Stimulated activated naive CD8-positive, alpha-beta T cell treated with anti-CD3 and anti-CD28 coated beads, Interleukin-15, amount 100 ng/mL, for 72 hours (primary cell): ENCODE measurements around the gene CDH4.

Experiments used
- ATAC-seq: fragments of 150-1000 bp; cut with Tn5 transposase; 2 replicates; pipeline ENCODE4 v1.10.0; 2021; ENCODE audit warnings: mild to moderate bottlenecking, moderate library complexity
- DNase-seq, 2 donors: peaks; one replicate each; pipeline ENCODE4 v3.0.0; 2021 to 2022
- H3K27ac Mint-ChIP-seq, 2 donors: one replicate each; pipeline ENCODE4 v1.8.0; 2022; ENCODE audit warnings: mild to moderate bottlenecking in 2 of 2, mixed read lengths in 2 of 2, moderate library complexity in 2 of 2
- H3K27me3 Mint-ChIP-seq: one replicate; pipeline ENCODE4 v1.8.0; 2022; ENCODE audit warnings: mixed read lengths
- H3K4me1 Mint-ChIP-seq: one replicate; pipeline ENCODE4 v1.8.0; 2022; ENCODE audit warnings: mild to moderate bottlenecking, mixed read lengths
- H3K4me3 Mint-ChIP-seq, 2 donors: one replicate each; pipeline ENCODE4 v1.8.0; 2022; ENCODE audit warnings: mild to moderate bottlenecking in 2 of 2, mixed read lengths in 2 of 2, moderate library complexity in 1 of 2
- H3K9me3 Mint-ChIP-seq, 2 donors: one replicate each; pipeline ENCODE4 v1.8.0; 2022; ENCODE audit warnings: mixed read lengths in 2 of 2

The CDH4 gene

DNA sequence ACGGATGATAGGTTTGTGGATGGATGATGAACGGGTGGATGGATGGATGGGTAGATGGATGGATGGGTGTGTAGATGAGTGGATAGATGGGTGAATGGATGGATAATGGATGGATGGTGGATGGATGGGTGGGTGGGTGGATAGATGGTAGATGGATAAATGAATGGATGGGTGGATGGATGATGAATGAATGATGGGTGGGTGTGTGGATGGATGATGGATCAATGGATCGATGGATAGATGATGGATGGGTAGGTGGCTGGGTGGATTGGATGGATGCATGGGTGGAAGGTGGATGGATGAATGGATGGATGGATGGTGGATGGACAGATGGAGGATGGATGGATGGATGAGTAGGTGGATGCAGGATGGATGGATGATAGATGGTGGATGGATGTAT is 419.5 kb downstream of the CDH4 start:
- H3K27me3 Mint-ChIP-seq: no peaks in the 10 kb centered on the region
- ATAC-seq (no peak), DNase-seq (no peak)
- no peak overlapping the region for H3K27ac Mint-ChIP-seq
- peaks cover 0 to 8% of the 10 kb centered on the region in 2 donors for H3K9me3 Mint-ChIP-seq
- no peaks in the 10 kb centered on the region for H3K4me1 Mint-ChIP-seq
- H3K4me3 Mint-ChIP-seq: no peak overlapping the region

DNA sequence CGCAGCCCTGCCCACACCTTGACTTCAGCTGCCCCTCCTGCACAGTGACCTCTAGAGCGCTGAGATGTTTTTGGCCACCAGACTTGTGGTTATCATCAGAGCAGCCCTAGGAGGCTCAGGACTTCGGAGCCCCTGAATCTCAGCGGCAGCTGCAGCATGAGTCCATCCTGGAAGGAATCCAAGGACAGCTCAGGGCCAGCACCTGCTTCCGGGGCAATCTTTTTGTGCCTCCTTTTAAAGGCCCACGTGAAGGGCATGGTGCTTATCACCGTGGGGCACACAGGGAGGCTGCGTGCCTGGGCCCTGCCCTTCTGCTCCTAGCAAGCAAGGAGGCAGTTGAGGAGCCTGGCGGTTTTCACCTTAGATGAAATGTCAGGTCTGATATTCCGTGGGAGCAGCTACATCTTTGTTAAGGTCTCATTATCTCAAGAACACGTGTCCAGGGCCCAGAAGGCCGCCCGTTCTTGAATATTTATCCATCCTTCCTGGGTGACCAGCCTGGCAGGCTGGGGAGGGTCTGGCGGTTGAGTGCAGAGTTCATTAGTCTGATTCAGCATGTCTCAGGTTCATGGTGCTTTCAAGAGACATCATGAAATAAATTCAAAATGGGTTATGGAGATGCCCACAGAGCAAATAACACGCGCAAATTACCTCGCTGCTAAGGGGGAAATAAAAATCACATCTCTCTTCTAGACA is 421.2 kb downstream of the CDH4 start:
- no peak overlapping the region for H3K4me3 Mint-ChIP-seq
- no peaks in the 10 kb centered on the region for H3K4me1 Mint-ChIP-seq
- DNase-seq: no peak
- no peaks in the 10 kb centered on the region for H3K27me3 Mint-ChIP-seq
- H3K9me3 Mint-ChIP-seq: peaks cover 0 to 8% of the 10 kb centered on the region in 2 donors
- H3K27ac Mint-ChIP-seq: no peak overlapping the region
- ATAC-seq: no peak

DNA sequence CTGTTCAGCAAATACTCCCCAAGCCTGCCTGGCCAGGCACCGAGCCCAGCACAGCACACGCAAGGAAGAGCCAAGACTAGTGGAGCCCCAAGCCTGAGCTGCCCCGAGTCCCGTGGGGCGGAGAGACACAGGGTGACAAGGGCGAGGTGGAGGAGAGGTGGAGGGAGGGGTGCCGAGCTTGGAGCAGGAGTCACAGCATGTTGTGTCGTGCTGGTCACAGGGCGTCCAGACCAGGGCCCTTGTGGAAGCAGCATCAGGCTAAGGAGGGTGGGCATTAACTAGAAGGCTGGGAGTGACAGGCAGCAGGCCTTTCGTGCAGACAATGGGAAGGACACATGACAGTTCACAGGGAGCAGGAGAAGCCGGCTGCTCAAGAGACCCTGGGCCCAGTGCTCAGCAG is 422.1 kb downstream of the CDH4 start:
- DNase-seq (no peak), ATAC-seq (no peak)
- Mint-ChIP-seq H3K4me3 (no peak overlapping the region), H3K9me3 (peaks cover 0 to 8% of the 10 kb centered on the region in 2 donors), H3K27me3 (no peaks in the 10 kb centered on the region), H3K4me1 (no peaks in the 10 kb centered on the region), H3K27ac (no peak overlapping the region)

DNA sequence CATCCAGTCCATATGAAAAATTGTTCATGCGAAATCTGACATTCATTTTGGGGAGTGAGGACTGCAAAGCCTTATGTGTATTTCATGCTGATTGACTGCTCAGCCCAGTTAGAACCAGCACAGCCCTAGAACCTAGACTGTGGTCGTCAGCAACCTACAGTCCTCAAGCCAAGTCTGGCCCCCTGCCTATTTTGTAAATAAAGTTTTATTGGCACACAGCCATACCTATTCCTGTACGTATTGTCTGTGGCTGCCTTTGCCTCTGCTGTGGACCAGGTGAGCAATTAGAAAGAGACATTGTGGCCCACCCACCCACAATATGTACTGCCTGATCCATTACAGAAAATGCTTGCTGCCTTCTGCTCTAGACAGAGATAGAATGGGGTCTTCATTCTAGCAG is 422.6 kb downstream of the CDH4 start:
- DNase-seq (no peak), ATAC-seq (no peak)
- Mint-ChIP-seq H3K27me3 (no peaks in the 10 kb centered on the region), H3K27ac (no peak overlapping the region), H3K4me3 (no peak overlapping the region), H3K9me3 (peaks cover 0 to 8% of the 10 kb centered on the region in 2 donors), H3K4me1 (no peaks in the 10 kb centered on the region)

DNA sequence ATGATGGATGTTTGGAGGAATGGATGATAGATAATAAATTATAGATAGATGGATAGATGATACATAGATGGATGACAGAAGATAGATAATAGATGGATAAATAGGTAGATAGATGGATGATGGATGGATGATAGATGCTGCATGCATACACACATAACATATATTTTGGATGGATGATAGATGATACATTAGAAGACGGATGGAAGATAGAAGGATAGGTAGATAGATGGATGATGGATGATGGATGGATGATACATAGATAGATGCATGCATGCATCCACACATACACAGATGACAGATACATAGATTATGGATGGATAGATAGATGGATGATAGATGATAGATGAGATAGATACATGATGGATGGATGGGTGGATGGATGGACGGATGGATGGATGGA is 425.9 kb downstream of the CDH4 start:
- Mint-ChIP-seq H3K27me3 (no peaks in the 10 kb centered on the region), H3K9me3 (no peaks in the 10 kb centered on the region), H3K4me1 (no peaks in the 10 kb centered on the region), H3K27ac (no peak overlapping the region), H3K4me3 (no peak overlapping the region)
- no peak for ATAC-seq
- no peak for DNase-seq

DNA sequence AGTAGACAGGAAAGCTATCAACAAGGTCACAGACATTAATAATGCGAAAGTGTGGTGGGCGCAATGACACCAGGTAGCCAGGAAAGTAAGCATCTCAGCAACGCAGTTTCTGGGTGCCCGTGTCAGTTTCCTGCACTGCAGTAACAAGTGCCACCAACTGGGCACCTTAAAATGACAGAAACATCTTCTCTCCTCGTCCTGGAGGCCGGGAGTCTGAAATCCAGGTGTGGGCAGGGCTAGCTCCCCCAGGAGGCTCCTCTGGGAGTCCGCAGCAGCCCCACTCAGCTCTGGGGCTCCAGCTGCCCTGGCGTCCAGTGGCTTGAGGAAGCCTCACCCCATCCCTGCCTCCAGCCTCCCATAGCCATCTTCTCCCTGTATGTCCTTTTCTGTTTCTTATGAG is 426.4 kb downstream of the CDH4 start:
- H3K27me3 Mint-ChIP-seq: no peaks in the 10 kb centered on the region
- no peak overlapping the region for H3K27ac Mint-ChIP-seq
- H3K9me3 Mint-ChIP-seq: no peaks in the 10 kb centered on the region
- no peak for ATAC-seq
- H3K4me3 Mint-ChIP-seq: no peak overlapping the region
- H3K4me1 Mint-ChIP-seq: no peaks in the 10 kb centered on the region
- DNase-seq: no peak

DNA sequence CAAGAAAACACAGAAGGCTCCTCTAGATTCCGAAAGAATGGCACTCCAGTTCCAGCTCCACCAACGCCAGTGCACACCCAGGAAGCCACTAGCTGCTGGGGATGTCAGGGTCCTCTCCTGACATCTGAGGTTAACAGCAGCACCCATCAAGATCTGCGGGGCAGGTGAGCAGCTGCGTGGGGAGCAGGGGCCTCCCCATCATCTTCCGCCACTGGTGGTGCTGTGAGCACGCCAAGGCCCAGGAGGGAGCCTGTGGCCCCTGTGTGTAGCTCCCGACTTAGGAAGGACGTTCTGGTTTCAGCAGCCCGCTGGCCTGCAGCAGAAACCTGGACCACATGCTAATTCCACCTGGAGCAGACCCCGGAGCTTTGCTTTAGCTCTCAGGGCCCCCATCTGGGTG is 427.4 kb downstream of the CDH4 start:
- H3K27me3 Mint-ChIP-seq: no peaks in the 10 kb centered on the region
- no peak overlapping the region for H3K4me3 Mint-ChIP-seq
- H3K27ac Mint-ChIP-seq: no peak overlapping the region
- no peaks in the 10 kb centered on the region for H3K4me1 Mint-ChIP-seq
- ATAC-seq (no peak), DNase-seq (no peak)
- H3K9me3 Mint-ChIP-seq: no peaks in the 10 kb centered on the region

DNA sequence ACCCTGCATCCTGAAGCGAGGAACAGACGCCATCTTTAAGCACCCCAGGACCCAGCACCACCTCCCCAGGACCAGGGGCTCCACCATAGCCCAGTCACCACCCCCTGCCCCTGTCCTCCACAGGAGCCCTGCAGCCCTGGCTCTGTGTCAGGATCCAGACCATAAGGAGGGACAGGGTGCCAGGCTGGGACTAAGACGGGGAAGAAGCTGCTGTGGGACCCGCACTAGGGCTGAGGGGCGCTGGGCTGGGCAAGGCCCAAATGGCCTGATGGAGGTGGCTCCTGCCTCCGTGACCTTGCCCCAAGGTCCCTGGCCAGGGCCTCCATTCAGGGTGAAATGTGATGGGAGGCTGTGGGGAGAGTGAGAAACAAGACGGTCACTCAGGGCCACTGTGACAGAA is 428.0 kb downstream of the CDH4 start:
- Mint-ChIP-seq H3K4me1 (no peaks in the 10 kb centered on the region), H3K27ac (no peak overlapping the region), H3K9me3 (no peaks in the 10 kb centered on the region), H3K27me3 (no peaks in the 10 kb centered on the region), H3K4me3 (no peak overlapping the region)
- ATAC-seq (no peak), DNase-seq (no peak)

DNA sequence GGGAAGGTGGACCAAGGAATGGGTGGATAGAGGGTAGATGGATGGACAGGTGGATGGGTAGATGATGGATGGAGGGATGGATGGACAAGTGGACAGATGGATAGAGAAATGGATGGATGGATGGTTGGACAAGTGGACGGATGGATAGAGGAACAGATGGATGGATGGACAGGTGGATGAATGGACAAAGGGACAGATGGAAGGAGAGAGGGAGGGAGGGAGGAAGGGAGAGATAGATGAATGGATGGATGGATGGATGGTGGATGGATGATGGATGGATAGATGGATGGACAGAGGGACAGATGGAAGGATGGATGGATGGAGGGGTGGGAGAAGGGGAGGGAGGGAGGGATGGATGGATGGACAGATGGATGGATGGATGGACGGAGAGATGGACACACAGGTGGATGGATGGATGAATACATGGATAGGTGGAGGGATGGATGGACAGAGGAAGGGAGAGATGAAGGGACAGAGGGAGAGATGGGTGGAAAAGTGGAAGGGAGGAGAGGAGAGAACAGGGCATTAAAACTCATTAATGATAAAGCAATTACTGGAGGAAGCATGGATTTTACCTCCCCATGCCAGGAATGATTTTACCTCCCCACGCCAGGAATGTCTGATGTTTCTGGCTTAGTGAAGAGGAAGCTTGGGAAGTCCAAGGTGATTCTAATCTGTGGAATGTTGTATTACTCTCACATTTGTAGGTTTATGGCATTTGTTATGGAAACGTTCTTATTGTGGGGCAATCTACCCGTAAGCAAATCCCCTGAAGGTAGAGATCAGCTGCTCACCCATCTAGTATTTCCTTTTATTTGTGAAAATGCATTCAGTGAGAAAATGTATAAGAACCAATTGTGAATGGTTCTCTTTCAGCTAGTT is 430.3 kb downstream of the CDH4 start:
- no peak overlapping the region for H3K4me3 Mint-ChIP-seq
- H3K9me3 Mint-ChIP-seq: no peaks in the 10 kb centered on the region
- DNase-seq: no peak
- H3K27ac Mint-ChIP-seq: no peak overlapping the region
- H3K27me3 Mint-ChIP-seq: no peaks in the 10 kb centered on the region
- no peak for ATAC-seq
- H3K4me1 Mint-ChIP-seq: no peaks in the 10 kb centered on the region

DNA sequence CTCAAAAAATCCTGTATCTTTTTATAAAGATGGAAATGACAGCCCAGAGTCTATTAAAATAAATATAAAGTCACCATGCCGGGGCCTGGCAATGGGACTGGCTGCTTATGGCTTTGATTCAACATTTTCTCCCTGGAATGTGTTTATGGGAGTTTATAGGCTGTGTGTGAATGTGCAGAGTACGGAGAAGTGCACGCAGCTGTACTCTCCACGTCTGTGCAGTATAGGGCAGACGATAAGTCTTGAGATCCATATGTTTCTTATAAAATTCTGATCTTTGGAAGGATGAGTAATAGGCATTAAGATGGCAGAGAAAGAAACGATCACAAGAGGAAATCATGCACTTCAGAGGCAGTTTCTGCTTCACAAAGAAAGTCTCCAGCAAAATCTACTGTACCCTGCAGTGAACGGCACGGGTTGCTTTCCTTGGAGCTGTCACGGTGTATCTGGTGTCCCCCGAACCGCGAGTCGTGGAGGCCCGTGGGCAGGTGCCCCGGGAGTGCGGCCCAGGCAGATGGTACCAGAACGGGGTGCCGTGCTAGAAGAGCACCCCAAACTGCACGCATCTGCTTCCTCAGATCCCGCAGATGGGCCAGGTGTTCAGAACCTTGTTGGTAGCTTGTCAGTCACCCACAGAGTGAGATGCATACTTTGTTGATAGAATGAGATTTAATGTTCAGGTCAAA is 431.1 kb downstream of the CDH4 start:
- no peaks in the 10 kb centered on the region for H3K4me1 Mint-ChIP-seq
- ATAC-seq: no peak
- no peaks in the 10 kb centered on the region for H3K27me3 Mint-ChIP-seq
- no peak overlapping the region for H3K27ac Mint-ChIP-seq
- H3K9me3 Mint-ChIP-seq: no peaks in the 10 kb centered on the region
- DNase-seq: no peak
- H3K4me3 Mint-ChIP-seq: no peak overlapping the region

DNA sequence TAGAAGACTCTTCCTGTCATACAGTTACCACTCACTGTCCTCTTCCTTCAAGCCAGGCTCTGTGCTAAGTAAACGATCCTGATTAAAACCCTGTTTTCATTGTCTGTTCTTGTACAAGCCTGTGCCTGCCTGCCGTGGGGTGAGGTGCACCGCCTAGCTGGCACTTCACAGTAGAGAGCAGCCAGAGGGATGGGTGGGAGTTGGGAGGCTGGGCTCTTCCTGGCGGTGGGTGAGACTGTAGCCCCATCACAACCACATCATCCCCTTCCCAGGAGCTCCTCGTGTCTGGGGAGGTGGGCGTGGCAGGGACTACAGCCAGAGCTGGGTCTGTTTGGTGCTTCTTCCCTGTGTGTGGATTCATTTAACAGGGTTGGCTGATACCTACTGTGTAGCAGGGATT is 431.7 kb downstream of the CDH4 start:
- H3K27me3 Mint-ChIP-seq: no peaks in the 10 kb centered on the region
- no peak for DNase-seq
- no peaks in the 10 kb centered on the region for H3K9me3 Mint-ChIP-seq
- H3K4me1 Mint-ChIP-seq: no peaks in the 10 kb centered on the region
- ATAC-seq: no peak
- no peak overlapping the region for H3K27ac Mint-ChIP-seq
- H3K4me3 Mint-ChIP-seq: no peak overlapping the region

DNA sequence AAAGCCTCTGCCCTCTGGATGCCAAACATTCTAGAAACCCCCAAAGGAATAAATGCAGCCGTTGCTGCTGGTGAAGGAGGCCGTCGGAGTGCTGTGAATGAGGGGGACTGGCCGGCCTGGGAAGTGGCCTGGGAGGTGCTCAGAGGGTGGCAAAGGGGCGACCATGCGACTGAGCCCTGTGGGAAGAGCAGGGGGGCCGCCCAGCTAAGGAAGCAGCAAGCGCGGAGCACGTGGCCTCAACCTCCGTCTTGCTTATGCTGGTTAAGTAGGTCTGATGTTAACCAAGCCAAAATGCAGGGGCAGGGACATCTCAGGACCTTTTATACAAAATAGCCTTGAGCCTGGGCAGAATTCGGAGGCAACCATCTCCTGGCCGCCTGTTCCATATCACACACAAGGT is 432.1 kb downstream of the CDH4 start:
- no peak for ATAC-seq
- no peak overlapping the region for H3K4me3 Mint-ChIP-seq
- no peak overlapping the region for H3K27ac Mint-ChIP-seq
- H3K4me1 Mint-ChIP-seq: no peaks in the 10 kb centered on the region
- H3K27me3 Mint-ChIP-seq: no peaks in the 10 kb centered on the region
- DNase-seq: no peak
- H3K9me3 Mint-ChIP-seq: no peaks in the 10 kb centered on the region

DNA sequence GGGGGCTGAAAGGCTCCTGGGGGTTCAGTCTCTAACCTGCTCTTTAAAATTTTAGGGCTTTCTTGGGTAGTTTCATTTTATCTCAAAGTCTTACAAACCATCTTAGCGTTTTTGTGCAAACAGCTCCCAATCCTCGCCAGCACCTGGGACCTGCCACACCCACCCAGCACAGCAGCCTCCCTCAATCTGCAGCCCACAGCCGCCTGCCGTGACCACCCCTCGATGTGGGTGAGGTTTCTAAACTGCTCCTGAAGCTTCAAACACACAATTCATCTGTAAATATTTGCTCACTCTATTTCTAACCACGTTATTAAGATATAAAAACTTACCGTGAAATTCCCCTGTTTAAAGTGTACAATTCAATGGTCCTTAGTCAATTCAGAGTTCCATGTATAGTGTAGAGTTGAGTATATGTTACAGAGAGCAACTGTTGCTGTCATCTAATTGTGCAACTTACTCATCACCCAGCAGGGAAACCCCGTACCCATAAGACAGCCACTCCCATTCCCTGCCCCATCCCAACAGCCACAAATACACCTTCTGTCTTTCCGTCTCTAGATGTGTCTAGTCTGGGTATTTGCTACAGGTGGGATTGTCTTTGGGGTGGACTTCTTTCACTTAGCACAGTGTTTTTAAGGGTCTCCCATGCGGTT is 432.6 kb downstream of the CDH4 start:
- Mint-ChIP-seq H3K9me3 (no peaks in the 10 kb centered on the region), H3K4me3 (no peak overlapping the region), H3K27me3 (no peaks in the 10 kb centered on the region), H3K4me1 (no peaks in the 10 kb centered on the region), H3K27ac (peak overlapping the region in 1 of 2 donors; percentile 79)
- ATAC-seq: no peak
- no peak for DNase-seq

DNA sequence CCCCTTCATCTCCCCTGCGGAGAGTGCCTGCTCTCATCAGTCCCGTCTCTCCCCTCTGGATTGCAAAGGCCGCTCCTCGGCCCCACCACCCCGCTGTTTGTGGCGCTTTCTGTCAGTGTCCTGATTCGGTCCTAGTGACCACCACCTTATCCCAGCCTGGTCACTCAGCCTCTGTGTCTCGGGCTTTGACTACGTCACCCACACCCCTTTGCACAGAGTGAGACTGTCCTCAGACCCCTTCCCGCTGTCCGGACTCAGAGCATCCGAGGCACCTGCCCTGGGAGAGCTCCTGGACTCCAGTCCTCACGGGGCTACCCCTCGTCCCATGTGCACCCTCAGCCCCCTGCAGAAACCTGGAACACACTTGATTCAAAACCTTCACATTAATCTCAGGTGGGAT is 433.4 kb downstream of the CDH4 start:
- no peaks in the 10 kb centered on the region for H3K9me3 Mint-ChIP-seq
- H3K27me3 Mint-ChIP-seq: no peaks in the 10 kb centered on the region
- no peak overlapping the region for H3K4me3 Mint-ChIP-seq
- no peak overlapping the region for H3K27ac Mint-ChIP-seq
- no peaks in the 10 kb centered on the region for H3K4me1 Mint-ChIP-seq
- DNase-seq (no peak), ATAC-seq (no peak)

DNA sequence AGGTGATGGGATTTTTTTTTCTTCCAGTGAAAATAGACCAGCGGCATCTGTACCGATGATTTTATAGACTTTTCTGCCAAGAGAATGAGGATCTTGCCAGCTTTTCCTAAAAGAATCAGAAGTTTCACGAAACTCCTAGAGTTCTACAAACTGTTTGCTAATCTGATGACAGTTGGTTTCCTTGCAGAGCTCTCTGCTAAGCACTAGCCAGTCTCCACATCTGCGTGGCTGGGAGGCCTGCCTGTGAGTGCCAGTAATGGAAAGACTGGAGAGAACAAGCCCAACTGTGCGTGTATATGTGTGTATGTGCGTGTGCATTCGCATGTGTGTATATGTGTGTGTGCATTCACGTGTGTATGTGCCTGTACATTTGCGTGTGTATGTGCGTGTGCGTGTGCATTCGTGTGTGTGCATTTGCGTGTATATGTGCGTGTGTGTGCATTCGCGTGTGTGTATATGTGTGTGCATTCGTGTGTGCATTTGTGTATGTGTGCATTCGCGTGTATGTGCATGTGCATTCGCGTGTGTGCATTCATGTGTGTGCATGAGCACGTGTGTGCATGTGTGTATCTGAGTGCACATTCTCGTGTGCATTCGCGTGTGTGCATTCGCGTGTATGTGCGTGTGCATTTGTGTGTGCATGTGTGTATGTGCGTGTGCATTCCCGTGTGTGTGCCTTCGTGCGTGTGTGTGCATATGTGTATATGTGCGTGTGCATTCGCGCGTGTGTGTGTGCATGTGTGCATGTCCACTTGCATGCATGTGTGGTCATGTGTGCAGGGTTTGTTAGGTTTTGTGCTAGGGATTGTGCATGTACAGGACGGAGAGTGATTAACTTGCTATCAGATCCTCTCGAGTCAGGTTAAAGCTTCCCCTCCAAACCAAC is 434.2 kb downstream of the CDH4 start:
- no peak overlapping the region for H3K4me3 Mint-ChIP-seq
- no peak for ATAC-seq

More for the DNA sequence above, 434.2 kb downstream of the CDH4 start:
- Mint-ChIP-seq H3K27ac (no peak overlapping the region), H3K4me1 (no peaks in the 10 kb centered on the region), H3K27me3 (no peaks in the 10 kb centered on the region), H3K9me3 (no peaks in the 10 kb centered on the region)
- DNase-seq: no peak
